GM21381 (cell line): ENCODE data around the gene SP7.

Experiments used
- ATAC-seq: cut with Tn5 transposase; IDR thresholded peaks from one replicate; pipeline ENCODE4 v1.9.1; 2021; ENCODE audit warnings: mild to moderate bottlenecking, moderate library complexity; ENCODE audit not compliant: unreplicated experiment

The SP7 gene

GRCh38 chr12:53279283-53279869 lies 56.8 kb downstream of the SP7 start:
- ATAC-seq: no peak

GRCh38 chr12:53277981-53278380 lies 58.2 kb downstream of the SP7 start:
- no peak for ATAC-seq
